Measurements from ENCODE around the gene PRELID2. TPM values are rescaled to one million over a fixed set of nuclear protein-coding genes. Genes with fewer than 3 reads are reported as not detected.

PRELID2 gene
- total RNA-seq, result 0.87 and 1.7 TPM in 2 replicates

DNA sequence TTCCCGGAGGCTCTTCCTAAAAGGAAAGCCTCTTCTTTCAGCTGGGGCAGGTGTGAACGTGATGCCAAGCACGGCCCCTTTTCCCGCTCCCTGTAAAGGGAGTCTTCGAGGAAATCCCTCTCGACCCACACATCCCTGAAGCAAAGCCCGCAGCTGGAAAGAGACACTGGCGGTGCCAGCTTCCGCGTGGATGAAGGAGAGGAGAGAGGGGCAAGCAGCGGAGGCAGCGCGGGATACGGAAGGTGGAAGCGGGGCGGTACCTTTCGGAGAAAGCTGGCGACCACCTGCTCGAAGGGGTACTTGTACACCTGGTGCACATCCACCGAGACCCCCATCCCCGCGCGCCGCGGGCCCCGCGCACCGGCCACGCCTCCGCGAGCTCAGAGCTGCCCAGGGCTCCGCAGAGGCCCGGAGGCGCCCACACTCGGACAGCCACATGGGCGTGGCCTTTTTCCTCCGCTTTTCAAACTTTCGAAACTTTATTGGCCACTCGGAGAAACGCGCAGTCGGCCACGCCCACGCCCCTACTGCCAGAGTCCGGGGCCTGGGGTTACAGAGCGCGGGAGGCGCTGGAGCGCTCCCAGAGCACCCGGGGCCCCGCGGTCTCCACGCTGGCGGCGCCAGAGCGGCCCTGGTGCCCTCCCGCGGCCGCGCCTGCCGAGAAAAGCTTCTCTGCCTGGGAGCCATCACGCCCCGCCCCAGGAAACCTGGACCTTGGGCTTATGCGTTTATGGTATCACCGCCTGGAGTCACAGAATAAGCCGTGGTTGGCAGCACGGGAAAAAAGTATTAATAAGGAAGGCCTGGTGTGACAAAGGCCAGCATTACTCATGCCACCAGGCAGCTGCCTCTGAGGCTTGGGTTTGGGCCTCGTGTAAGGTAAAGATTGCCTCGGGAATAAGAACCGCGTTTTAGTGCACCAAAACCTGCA lies at the start of gene PRELID2:
Gene PRELID2, minus strand, starts transcription at position 426 of the 931 bp plus-strand sequence. Its CDS starts 91 bp downstream, at position 335.

DNA sequence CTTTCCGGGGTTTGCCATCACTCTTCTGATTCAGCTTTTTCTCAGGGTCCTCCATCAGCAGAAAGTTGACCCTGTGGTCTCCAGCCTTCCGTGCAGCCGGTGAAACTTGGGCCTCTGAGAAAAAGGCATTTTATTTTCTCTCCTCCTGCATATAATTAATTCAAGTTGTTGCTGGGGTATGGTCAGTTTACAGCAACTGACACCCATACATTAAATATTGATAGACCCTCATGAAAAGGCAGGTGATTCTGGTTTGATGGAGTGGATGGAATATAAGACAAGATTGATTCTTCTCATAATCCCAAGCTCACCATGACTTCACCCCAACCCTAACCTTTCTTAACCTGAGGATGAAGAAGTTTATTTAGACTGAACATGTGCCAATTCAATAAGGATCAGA lies 37.8 kb upstream of the PRELID2 start, which contains the start of gene GRXCR2:
Gene GRXCR2, minus strand, starts transcription at position 101 of the 400 bp plus-strand sequence. Its CDS starts 46 bp downstream, at position 55.

Other genes starting within 250 kb of the PRELID2 start
- gene GRXCR2, start 37.7 kb upstream of the PRELID2 start, total RNA-seq, result not detected in 2 replicates
- gene SH3RF2, start 101.2 kb upstream of the PRELID2 start, total RNA-seq, result not detected in 2 replicates